ENCODE measurements around the gene HSP90B1. TPM values are rescaled to one million over a fixed set of nuclear protein-coding genes. Genes with fewer than 3 reads are reported as not detected.

HSP90B1 gene
- total and polyA plus RNA-seq, 2 of the 13 experiments (the other 11 are each of a cell fraction or from before 2014, with no cell fraction given) = 800 to 954 TPM

DNA sequence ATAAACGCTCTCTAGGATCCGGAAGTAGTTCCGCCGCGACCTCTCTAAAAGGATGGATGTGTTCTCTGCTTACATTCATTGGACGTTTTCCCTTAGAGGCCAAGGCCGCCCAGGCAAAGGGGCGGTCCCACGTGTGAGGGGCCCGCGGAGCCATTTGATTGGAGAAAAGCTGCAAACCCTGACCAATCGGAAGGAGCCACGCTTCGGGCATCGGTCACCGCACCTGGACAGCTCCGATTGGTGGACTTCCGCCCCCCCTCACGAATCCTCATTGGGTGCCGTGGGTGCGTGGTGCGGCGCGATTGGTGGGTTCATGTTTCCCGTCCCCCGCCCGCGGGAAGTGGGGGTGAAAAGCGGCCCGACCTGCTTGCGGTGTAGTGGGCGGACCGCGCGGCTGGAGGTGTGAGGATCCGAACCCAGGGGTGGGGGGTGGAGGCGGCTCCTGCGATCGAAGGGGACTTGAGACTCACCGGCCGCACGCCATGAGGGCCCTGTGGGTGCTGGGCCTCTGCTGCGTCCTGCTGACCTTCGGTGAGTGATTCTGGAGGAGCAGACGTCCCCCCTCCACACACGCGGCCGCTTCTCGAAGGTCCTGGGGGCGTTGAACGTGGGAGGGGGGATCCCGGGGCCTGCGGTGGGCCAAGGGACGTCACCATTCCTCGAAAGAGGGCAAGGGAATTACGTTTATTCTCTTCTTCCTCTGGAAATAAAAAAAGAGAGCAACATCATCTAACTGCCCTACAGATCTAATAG, at the start of gene HSP90B1 (continued):
- TF ChIP-seq ZNF33A (CRISPR knock-in tag; IDR thresholded peaks at IDR 0.05; ENCODE audit: borderline replicate concordance) (no peak), FOXM1 (CRISPR knock-in tag; IDR thresholded peaks at IDR 0.05) (peak; percentile 94), ZZZ3 (CRISPR knock-in tag; IDR thresholded peaks at IDR 0.05; ENCODE audit: borderline replicate concordance) (0 out of 2 replicates have a peak, but pooled peaks have one; percentile 41), ZNF614 (CRISPR knock-in tag; IDR thresholded peaks at IDR 0.05; ENCODE audit: borderline replicate concordance) (no peak; the same call in 1 of the 2 replicates), TMF1 (CRISPR knock-in tag; IDR thresholded peaks at IDR 0.05; ENCODE audit: low read depth) (peak; percentile 75; the same call in 1 of the 2 replicates), CEBPZ (IDR thresholded peaks at IDR 0.05; ENCODE audit: low read length) (no peak), AGO1 (IDR thresholded peaks at IDR 0.05; ENCODE audit: low read depth, low read length, poor library complexity, severe bottlenecking) (no peak), ZMYM2 (CRISPR knock-in tag; IDR thresholded peaks at IDR 0.05) (peak; percentile 56), ZFAT (CRISPR knock-in tag; conservative IDR thresholded peaks at IDR 0.05) (no peak), RARG (CRISPR knock-in tag; IDR thresholded peaks at IDR 0.05; ENCODE audit: low read depth) (no peak), ZNF557 (CRISPR knock-in tag; IDR thresholded peaks at IDR 0.05) (0 out of 2 replicates have a peak, but pooled peaks have one; percentile 37), ATF3 (CRISPR knock-in tag; IDR thresholded peaks at IDR 0.05) (no peak), MBNL3 (CRISPR knock-in tag; conservative IDR thresholded peaks at IDR 0.05) (no peak), FUBP1 (CRISPR knock-in tag; IDR thresholded peaks at IDR 0.05; ENCODE audit: borderline replicate concordance) (no peak), ELK4 (CRISPR knock-in tag; IDR thresholded peaks at IDR 0.05; ENCODE audit: borderline replicate concordance) (no peak)
- TF ChIP-seq, protein P1, sequence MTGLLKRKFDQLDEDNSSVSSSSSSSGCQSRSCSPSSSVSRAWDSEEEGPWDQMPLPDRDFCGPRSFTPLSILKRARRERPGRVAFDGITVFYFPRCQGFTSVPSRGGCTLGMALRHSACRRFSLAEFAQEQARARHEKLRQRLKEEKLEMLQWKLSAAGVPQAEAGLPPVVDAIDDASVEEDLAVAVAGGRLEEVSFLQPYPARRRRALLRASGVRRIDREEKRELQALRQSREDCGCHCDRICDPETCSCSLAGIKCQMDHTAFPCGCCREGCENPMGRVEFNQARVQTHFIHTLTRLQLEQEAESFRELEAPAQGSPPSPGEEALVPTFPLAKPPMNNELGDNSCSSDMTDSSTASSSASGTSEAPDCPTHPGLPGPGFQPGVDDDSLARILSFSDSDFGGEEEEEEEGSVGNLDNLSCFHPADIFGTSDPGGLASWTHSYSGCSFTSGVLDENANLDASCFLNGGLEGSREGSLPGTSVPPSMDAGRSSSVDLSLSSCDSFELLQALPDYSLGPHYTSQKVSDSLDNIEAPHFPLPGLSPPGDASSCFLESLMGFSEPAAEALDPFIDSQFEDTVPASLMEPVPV (CRISPR knock-in tag; IDR thresholded peaks at IDR 0.05) = peak; percentile 89
- TF ChIP-seq, protein P2, sequence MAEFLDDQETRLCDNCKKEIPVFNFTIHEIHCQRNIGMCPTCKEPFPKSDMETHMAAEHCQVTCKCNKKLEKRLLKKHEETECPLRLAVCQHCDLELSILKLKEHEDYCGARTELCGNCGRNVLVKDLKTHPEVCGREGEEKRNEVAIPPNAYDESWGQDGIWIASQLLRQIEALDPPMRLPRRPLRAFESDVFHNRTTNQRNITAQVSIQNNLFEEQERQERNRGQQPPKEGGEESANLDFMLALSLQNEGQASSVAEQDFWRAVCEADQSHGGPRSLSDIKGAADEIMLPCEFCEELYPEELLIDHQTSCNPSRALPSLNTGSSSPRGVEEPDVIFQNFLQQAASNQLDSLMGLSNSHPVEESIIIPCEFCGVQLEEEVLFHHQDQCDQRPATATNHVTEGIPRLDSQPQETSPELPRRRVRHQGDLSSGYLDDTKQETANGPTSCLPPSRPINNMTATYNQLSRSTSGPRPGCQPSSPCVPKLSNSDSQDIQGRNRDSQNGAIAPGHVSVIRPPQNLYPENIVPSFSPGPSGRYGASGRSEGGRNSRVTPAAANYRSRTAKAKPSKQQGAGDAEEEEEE (CRISPR knock-in tag; IDR thresholded peaks at IDR 0.05; ENCODE audit: borderline replicate concordance) = no peak
